H7 (cell line): Measurements from ENCODE around the gene RPS8. TPM values are rescaled to one million over a fixed set of nuclear protein-coding genes. Genes with fewer than 3 reads are reported as not detected.
"Not testable (repeated sequence)": the region's sequence is repeated elsewhere in the genome, so short reads cannot be mapped to it uniquely, and the experiment has no call there.

Source experiments
- DNase-seq: peaks from one replicate; pipeline ENCODE4 v3.0.0; 2012
- H3K27me3 ChIP-seq: 2 replicates; pipeline ENCODE4 v1.6.0; 2011; ENCODE audit warnings: mild to moderate bottlenecking, low read length; ENCODE audit not compliant: control insufficient read depth, insufficient read depth
- H3K36me3 ChIP-seq: replicated peaks from 2 replicates; pipeline ENCODE4 v1.5.1; 2011; ENCODE audit warnings: low read length; ENCODE audit not compliant: control insufficient read depth, insufficient read depth
- H3K4me3 ChIP-seq: 2 replicates; pipeline ENCODE4 v1.5.1; 2011; ENCODE audit warnings: low read depth, mild to moderate bottlenecking, control low read depth, low read length, moderate library complexity; ENCODE audit not compliant: insufficient read depth
- total RNA-seq: library from RNA; depleted of rRNA; stranded (reverse); fragments of >200 nt; shearing (Covaris generic); gene quantifications from 2 replicates; pipeline ENCODE4 v1.2.3, GENCODE V29; 2014

Gene RPS8
- total RNA-seq, 1 experiment from 2014 or later = 3,197 TPM

DNA sequence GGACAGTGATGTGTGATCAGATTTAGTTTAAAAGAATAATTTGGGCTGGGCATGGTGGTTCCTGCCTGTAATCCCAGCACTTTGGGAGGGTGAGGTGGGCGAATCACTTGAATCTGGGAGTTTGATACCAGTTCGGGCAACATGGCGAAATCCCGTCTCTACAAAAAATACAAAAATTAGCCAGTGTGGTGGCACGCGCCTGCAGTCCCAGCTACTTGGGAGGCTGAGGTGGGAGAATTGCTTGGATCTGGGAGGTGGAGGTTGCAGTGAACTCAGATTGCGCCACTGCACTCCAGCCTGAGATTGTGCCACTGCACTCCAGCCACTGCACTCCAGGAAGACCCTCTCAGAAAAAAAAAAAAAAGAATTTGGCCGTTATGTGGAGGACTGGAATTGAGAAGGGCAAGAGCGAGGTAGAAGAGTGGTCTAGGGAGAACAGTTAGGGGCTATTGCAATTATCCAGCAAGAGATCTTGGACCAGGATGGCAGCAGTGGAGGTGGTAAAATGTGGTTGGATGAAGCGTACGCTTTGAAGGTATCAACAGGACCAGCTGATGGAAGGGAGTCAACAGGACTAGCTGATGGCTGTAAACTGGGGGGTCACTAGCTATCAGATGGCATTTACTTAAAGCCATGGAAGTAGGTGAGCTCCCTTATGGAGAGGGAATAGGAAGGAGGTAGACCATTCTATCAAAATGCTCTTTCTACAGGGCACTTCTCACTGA lies 42.6 kb downstream of the RPS8 start:
- H3K36me3 ChIP-seq = no peaks in the 10 kb centered on the region
- H3K27me3 ChIP-seq = no peaks in the 10 kb centered on the region
- H3K4me3 ChIP-seq = no peak overlapping the region
- DNase-seq = no peak

DNA sequence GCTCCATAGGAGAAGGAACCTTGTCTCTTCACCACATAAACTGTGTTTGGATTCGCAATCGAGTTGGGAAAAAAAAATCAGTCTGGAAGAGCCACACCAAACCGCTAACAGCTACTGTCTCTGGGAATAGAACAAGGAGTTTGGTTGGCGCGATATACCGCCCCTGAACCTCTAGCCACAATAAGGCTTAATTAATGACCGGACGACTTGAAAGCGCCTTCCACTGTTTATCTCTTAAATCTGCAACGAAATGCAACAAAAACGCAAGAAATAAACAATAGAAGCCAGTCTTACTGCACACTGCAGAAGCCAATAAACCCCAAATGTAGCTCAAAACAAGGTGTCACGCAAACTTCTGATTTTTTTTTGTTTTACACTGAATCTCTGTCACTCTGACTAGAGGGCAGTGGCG lies 43.9 kb downstream of the RPS8 start:
- Histone ChIP-seq H3K36me3 (no peaks in the 10 kb centered on the region), H3K27me3 (no peaks in the 10 kb centered on the region), H3K4me3 (peak overlapping the region; percentile 30)
- peak; percentile 47 for DNase-seq

DNA sequence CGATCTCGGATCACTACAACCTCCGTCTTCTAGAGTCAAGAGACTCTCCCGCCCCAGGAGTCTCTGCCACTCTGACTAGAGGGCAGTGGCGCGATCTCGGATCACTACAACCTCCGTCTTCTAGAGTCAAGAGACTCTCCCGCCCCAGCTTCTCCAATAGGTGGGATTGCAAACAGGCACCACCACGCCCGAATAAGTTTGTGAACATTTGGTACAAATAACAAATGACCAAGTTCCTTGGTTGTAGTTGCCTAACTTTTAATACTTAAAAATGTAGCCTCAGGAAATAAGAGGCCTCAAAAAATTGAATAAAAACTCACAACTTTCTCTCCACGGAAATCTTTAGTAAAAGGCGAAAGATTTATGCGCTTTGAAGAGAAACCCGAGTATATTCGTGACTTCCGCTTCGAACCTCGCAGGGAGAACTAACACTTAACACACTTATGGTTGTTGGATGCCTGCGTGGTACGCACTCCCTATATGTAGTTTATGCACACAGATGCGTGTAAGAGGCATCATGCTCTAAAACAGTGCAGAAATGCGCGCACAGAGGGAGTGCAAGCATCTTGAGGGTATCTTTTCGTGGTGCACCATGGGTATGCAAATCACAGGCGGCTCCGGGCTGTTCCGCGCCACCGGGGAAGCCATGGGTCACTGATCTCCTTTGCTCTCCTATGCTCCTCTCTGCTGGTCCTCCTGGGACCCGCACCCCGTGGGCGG lies 44.4 kb downstream of the RPS8 start:
- H3K36me3 ChIP-seq = no peaks in the 10 kb centered on the region
- H3K27me3 ChIP-seq = no peaks in the 10 kb centered on the region
- peak; percentile 94 for DNase-seq
- peak overlapping the region; percentile 37 for H3K4me3 ChIP-seq

DNA sequence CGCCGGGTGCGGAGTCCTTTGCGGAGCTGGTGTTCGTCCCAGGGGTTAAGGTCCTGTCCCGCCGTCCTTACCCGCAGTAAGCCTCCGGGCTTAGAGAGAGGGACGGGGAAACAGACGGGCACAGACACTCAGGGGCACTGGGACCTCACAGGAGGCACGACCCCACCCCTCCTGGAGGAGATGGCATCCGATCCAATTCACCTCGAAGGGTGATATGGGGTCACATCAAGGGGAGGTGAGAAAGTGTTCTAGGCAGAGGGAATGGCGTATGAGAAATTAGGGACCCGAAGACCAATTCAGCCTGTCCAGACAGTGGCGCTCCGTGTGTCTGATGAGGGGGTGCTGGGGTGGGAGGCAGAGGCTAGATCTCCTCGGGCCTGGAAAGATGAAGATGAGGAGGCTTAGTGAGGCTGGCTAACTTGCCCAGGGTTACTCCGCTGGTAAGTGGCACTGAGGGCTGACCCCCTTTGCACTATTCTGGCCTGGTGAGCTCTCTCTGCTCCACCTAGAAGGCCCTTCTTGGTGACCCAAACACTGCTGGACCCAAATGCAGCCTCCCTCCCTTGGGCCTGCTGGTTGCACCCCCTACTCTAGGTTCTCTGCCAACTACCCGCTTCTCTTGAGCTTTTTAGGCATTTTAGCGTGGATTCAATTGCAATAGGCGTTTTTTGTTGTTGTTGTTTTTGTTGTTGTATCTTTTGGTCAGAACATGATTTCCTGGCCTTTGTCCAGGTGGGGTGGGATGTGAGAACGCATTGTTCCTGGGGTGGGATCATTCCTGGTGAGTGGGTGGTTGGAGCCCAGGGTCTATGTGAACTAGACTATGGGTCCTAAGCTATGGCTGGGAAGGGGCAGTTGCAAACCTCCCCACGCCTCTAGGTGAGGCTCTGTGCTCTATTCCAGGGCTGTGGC lies 45.2 kb downstream of the RPS8 start:
- DNase-seq = peak; percentile 28
- no peaks in the 10 kb centered on the region for H3K36me3 ChIP-seq
- peak overlapping the region; percentile 37 for H3K4me3 ChIP-seq
- H3K27me3 ChIP-seq = no peaks in the 10 kb centered on the region

DNA sequence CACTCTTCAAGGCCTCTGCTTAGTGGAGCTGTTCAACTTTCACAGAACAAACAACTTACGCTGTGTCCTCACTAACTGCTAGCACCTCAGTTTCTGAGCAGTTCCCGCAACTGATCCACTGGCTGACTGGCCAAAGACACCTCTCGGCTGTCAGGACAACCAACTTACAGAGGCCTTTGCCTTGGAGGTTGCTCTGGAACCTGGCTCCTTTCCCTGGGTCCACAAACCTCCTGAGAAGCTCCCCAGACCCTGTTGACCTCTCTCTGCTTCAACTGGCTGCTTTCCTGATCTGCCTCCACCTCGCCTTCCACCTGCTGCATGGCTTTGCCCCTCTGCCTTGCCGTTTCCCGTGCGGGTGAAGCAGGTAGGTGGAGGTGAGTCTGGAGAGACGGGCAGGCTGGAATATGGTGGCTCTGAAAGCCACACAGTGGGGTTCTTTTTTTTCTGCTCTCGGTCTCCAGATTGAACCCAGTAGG lies 45.9 kb downstream of the RPS8 start:
- peak; percentile 18 for DNase-seq
- Histone ChIP-seq H3K36me3 (no peaks in the 10 kb centered on the region), H3K4me3 (no peak overlapping the region), H3K27me3 (no peaks in the 10 kb centered on the region)

DNA sequence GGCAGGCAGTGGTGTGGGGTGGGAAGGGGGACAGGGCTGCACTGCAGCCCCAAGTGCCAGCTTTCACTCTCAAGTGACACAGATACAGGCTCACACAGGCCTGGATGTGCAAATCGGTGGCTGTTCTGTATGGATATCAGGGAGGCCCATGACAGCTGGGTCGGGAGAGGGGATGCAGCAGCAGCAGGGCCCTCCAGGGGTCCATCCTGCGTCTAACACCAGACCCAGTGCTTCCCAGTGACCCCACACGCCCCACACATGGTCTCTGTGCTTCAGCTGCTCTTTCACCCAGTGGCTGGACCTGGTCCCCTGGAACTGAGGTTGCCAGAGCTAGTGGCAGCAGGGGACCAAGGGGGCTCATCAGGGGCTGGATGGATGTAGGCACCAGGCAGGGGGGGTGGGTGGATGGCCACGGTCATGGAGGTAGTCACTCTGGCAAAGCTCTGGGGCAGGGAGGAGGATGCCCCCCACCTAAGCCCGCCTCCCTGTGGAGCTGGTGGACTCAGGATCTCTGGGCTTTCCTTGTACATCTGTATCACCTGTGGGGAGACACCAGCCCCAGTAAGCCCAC lies 46.9 kb downstream of the RPS8 start:
- no peak overlapping the region for H3K4me3 ChIP-seq
- no peaks in the 10 kb centered on the region for H3K36me3 ChIP-seq
- peak; percentile 37 for DNase-seq
- no peaks in the 10 kb centered on the region for H3K27me3 ChIP-seq

DNA sequence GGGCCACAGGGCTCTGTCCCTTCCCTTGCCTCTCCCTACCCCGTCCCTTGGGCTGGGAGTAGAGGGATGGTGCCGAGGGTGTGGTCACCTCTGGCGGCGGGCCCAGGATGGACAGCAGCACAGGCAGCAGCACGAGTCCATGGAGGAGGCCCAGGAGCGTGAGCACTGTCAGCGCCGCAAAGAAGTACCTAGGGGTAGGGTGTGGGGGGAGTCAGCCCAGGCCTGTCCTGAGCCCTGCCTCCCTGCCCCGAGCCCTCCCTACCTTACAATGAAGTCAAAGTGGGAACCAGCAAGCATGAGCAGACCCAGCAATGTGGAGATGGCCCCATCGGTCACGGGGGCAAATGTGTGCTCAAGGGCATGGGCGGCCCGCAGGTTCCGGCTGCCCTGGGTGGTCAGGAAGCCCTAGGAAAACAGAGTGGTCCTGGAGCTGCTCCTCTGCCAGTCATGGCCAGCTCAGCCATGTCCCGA lies 47.7 kb downstream of the RPS8 start:
- no peak overlapping the region for H3K4me3 ChIP-seq
- peak; percentile 23 for DNase-seq

DNA sequence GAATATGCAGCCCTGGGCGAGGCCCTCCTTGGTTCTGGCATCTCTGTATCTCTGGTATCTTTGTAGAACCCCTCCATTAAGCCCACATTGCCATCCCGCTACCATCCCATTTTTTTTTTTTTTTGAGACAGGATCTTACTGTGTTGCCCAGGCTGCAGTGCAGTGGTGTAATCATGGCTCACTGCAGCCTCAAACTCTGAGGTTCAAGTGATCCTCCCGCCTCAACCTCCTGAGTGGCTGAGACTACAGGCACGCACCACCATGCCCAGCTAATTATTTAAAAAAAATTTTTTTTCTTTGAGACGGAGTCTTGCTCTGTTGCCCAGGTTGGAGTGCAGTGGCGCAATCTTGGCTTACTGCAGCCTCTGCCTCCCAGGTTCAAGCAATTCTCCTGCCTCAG lies 49.1 kb downstream of the RPS8 start:
- DNase-seq, H3K27me3 ChIP-seq, H3K4me3 ChIP-seq, H3K36me3 ChIP-seq: not testable (repeated sequence)

More for the DNA sequence above, 47.7 kb downstream of the RPS8 start:
- Histone ChIP-seq H3K36me3 (no peaks in the 10 kb centered on the region), H3K27me3 (no peaks in the 10 kb centered on the region)

DNA sequence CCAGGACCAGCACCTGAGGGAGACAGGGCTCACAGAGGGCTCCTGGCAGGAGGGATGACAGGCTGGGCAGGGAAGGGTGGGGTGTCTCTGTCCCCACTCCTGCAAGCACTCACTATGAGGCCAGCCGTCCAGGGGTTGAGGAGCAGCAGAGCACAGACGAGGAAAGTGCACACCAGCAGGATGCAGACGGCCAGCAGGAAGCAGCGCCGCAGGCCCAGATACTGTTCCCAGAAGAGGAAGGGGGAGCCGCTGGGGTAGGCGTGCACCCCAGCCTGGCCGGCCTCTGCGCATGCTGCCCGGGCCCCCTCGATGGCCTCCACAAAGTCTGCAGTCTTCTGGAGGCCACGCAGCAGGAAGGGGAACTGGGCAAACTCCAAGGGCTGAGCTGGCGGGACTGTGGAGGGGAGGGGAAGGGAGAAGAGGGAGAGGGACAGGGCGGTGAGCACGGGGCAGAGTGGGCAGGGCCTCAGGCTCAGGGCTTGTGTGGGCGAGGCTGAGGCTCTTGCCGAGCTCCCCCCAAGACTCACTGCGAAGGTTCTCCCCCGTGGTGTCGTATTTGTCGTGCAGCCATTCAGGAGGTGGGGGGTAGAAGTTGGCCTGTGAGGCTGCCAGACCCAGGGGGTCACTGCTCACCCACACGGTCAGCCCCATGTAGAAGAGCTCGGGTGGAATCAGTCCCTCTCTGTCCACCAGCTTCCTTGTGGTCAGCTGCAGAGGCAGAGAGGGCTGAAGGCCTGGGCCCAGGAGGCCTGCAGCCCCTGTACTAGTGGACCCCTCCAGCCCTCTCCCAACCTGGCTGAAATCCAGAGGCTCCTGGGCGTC lies 51.2 kb downstream of the RPS8 start:
- no peaks in the 10 kb centered on the region for H3K27me3 ChIP-seq
- H3K36me3 ChIP-seq = no peaks in the 10 kb centered on the region
- DNase-seq = peak; percentile 61
- H3K4me3 ChIP-seq = no peak overlapping the region

DNA sequence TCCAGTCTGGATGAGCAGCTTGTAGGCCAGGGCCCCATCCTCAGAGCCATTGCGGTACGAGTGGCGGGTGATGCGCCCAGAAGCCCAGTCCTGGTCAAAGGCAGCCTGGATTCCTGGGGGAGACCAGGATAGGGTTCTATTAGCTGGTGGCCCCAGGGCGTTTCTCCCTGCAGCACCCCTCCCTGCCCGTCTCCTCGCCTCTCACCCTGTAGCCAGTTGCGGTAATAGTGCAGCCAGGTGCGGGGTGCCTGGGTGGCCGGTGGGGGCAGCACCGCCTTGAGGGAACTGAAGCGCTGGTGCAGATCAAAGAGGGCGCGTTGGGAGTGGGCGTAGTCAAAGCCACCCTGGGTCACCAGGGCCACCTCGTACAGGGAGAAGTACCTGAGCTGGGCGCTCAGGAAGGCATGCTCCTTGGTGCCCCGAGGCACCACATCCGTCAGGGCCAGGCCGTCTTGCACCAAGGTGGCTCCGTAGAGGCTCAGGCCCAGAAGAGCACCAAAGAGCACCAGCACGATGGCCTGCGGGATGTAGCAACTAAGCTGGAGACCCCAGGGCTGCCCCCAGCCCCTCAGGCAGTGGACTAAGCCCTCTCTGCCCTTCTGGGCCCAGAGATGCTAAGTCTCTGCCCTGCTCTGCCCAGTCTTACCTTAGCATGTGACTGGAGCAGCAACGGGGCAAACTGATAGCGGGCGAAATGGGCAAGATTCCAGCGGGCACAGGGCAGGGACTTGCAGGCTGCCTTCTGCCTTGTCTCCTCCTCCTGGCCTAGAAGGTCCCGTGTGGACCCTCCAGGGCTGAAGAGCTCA lies 52.1 kb downstream of the RPS8 start:
- Histone ChIP-seq H3K36me3 (no peaks in the 10 kb centered on the region), H3K27me3 (no peaks in the 10 kb centered on the region), H3K4me3 (no peak overlapping the region)
- peak; percentile 88 for DNase-seq

DNA sequence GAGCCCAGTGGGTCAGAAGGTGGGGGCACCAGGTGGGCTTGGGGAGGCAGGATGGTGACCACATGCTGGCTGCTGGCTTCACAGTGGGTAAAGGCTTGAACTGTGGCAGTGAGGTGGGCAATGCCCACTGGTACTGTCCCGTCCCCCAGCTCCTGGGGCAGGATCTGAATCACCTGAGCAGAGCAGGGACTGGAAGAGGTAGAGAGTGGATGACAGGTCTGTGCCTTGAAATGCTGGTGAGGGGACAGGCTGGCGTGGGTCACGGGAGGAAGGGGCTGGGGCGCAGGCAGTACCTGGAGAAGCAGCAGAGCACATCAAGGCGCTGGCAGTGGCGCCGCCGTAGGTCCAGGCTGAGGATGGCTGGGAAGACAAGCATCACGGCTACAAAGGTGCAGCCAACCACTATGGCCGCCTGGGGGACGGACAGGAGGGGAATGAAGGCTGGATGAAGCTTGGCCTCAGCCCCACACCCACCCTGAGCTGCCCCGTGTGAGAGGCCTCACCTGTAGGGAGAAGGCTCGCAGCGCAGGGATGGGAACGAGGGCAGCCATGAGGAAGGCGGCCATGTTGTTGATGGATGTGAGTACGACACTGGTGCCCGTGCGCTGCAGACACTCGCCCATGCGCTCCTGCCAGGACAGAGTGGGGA lies 52.8 kb downstream of the RPS8 start:
- Histone ChIP-seq H3K36me3 (no peaks in the 10 kb centered on the region), H3K27me3 (no peaks in the 10 kb centered on the region), H3K4me3 (no peak overlapping the region)
- peak; percentile 66 for DNase-seq
